Naive B cell (primary cell): Measurements from ENCODE around the gene SLC28A3. TPM values are rescaled to one million over a fixed set of nuclear protein-coding genes. Genes with fewer than 3 reads are reported as not detected.

Experiments
- ATAC-seq, 2 donors: fragments of 150-1000 bp; cut with Tn5 transposase; 2 replicates each; pipeline ENCODE4 v1.10.0; 2021; ENCODE audit warnings: low read depth in 2 of 2, mild to moderate bottlenecking in 2 of 2, moderate library complexity in 2 of 2
- DNase-seq: peaks from one replicate; pipeline ENCODE4 v3.0.0; 2022
- H3K27ac Mint-ChIP-seq, 6 donors: one replicate each; pipeline ENCODE4 v1.8.0; 2020 to 2022; ENCODE audit warnings: mild to moderate bottlenecking in 6 of 6, mixed read lengths in 6 of 6, moderate library complexity in 5 of 6, inconsistent platforms in 2 of 6
- H3K27me3 Mint-ChIP-seq, 3 donors: one replicate each; pipeline ENCODE4 v1.8.0; 2021 to 2022; ENCODE audit warnings: mixed read lengths in 3 of 3, mild to moderate bottlenecking in 1 of 3
- H3K36me3 Mint-ChIP-seq, 2 donors: one replicate each; pipeline ENCODE4 v1.8.0; 2020 to 2022; ENCODE audit warnings: mixed read lengths in 2 of 2, inconsistent platforms in 1 of 2, mild to moderate bottlenecking in 1 of 2
- H3K4me1 Mint-ChIP-seq, 3 donors: one replicate each; pipeline ENCODE4 v1.8.0; 2020 to 2022; ENCODE audit warnings: mixed read lengths in 3 of 3, inconsistent platforms in 1 of 3, mild to moderate bottlenecking in 1 of 3, moderate library complexity in 1 of 3
- H3K4me3 Mint-ChIP-seq, 8 donors: one replicate each; pipeline ENCODE4 v1.8.0; 2020 to 2022; ENCODE audit warnings: mild to moderate bottlenecking in 8 of 8, mixed read lengths in 8 of 8, moderate library complexity in 8 of 8, inconsistent platforms in 2 of 8
- H3K9me3 Mint-ChIP-seq, 7 donors: one replicate each; pipeline ENCODE4 v1.8.0; 2020 to 2022; ENCODE audit warnings: mixed read lengths in 7 of 7, mild to moderate bottlenecking in 5 of 7, inconsistent platforms in 2 of 7, moderate library complexity in 1 of 7
- polyA plus RNA-seq, 6 donors: library from polyadenylated mRNA; unstranded; fragments of 300-500 nt; fragmentation: Illumina TruSeq; gene quantifications; one replicate each; pipeline ENCODE4 v1.2.3, GENCODE V29; 2021; ENCODE audit warnings: low read depth in 6 of 6

The SLC28A3 gene
- polyA plus RNA-seq, 6 donors from 2014 or later: 0.05 to 0.08 TPM; not detected in 4

- H3K27me3 Mint-ChIP-seq: peaks cover 7 to 17% (median 7%) of the 10 kb centered on the region in 3 donors
- DNase-seq (no peak), ATAC-seq (no peak)
- no peaks in the 10 kb centered on the region for H3K4me1 Mint-ChIP-seq
- no peak overlapping the region for H3K4me3 Mint-ChIP-seq
- no peak overlapping the region for H3K27ac Mint-ChIP-seq
- H3K36me3 Mint-ChIP-seq: no peaks in the 10 kb centered on the region
- peaks cover 3 to 28% (median 11%) of the 10 kb centered on the region in 7 donors for H3K9me3 Mint-ChIP-seq
These were observed 9.3 kb downstream of the SLC28A3 start for GRCh38 chr9:84331119-84331809.

- H3K27me3 Mint-ChIP-seq: peaks cover 7 to 17% (median 8%) of the 10 kb centered on the region in 3 donors
- no peaks in the 10 kb centered on the region for H3K4me1 Mint-ChIP-seq
- H3K9me3 Mint-ChIP-seq: peaks cover 3 to 29% (median 11%) of the 10 kb centered on the region in 7 donors
- H3K36me3 Mint-ChIP-seq: no peaks in the 10 kb centered on the region
- H3K4me3 Mint-ChIP-seq: no peak overlapping the region
- ATAC-seq: no peak
- no peak overlapping the region for H3K27ac Mint-ChIP-seq
- DNase-seq: no peak
These were observed 10.3 kb downstream of the SLC28A3 start for GRCh38 chr9:84330246-84330645.

GRCh38 chr9:84327184-84327583, 13.4 kb downstream of the SLC28A3 start:
- H3K27me3 Mint-ChIP-seq: peaks cover 12 to 14% (median 12%) of the 10 kb centered on the region in 3 donors
- no peak overlapping the region for H3K27ac Mint-ChIP-seq
- H3K9me3 Mint-ChIP-seq: peaks cover 0 to 29% (median 11%) of the 10 kb centered on the region in 7 donors
- DNase-seq (no peak), ATAC-seq (no peak)
- no peaks in the 10 kb centered on the region for H3K4me1 Mint-ChIP-seq
- H3K36me3 Mint-ChIP-seq: no peaks in the 10 kb centered on the region
- H3K4me3 Mint-ChIP-seq: no peak overlapping the region

GRCh38 chr9:84325347-84325973, 15.1 kb downstream of the SLC28A3 start:
- no peak overlapping the region for H3K27ac Mint-ChIP-seq
- no peaks in the 10 kb centered on the region for H3K36me3 Mint-ChIP-seq
- DNase-seq: no peak
- peaks cover 0 to 29% (median 11%) of the 10 kb centered on the region in 7 donors for H3K9me3 Mint-ChIP-seq
- H3K4me1 Mint-ChIP-seq: peaks cover 0 to under 1% (median 0%) of the 10 kb centered on the region in 3 donors
- no peak overlapping the region for H3K4me3 Mint-ChIP-seq
- no peak for ATAC-seq
- H3K27me3 Mint-ChIP-seq: peaks cover 11 to 12% (median 12%) of the 10 kb centered on the region in 3 donors

GRCh38 chr9:84324811-84325210, 15.7 kb downstream of the SLC28A3 start:
- H3K27me3 Mint-ChIP-seq: peaks cover 7 to 15% (median 12%) of the 10 kb centered on the region in 3 donors
- ATAC-seq (no peak), DNase-seq (no peak)
- H3K4me1 Mint-ChIP-seq: peaks cover 0 to 3% (median 0%) of the 10 kb centered on the region in 3 donors
- H3K4me3 Mint-ChIP-seq: no peak overlapping the region
- H3K27ac Mint-ChIP-seq: no peak overlapping the region
- peaks cover 0 to 29% (median 11%) of the 10 kb centered on the region in 7 donors for H3K9me3 Mint-ChIP-seq
- no peaks in the 10 kb centered on the region for H3K36me3 Mint-ChIP-seq

GRCh38 chr9:84323858-84324257, 16.7 kb downstream of the SLC28A3 start:
- peaks cover 0 to 3% (median 0%) of the 10 kb centered on the region in 3 donors for H3K4me1 Mint-ChIP-seq
- H3K27me3 Mint-ChIP-seq: peaks cover 4 to 15% (median 9%) of the 10 kb centered on the region in 3 donors
- no peak overlapping the region for H3K27ac Mint-ChIP-seq
- H3K4me3 Mint-ChIP-seq: no peak overlapping the region
- H3K36me3 Mint-ChIP-seq: no peaks in the 10 kb centered on the region
- ATAC-seq (no peak), DNase-seq (no peak)
- peaks cover 0 to 24% (median 10%) of the 10 kb centered on the region in 7 donors for H3K9me3 Mint-ChIP-seq

- peaks cover 0 to 17% (median 5%) of the 10 kb centered on the region in 7 donors for H3K9me3 Mint-ChIP-seq
- no peak overlapping the region for H3K27ac Mint-ChIP-seq
- ATAC-seq (no peak), DNase-seq (no peak)
- peaks cover 0 to 15% (median 9%) of the 10 kb centered on the region in 3 donors for H3K27me3 Mint-ChIP-seq
- H3K4me1 Mint-ChIP-seq: peaks cover 0 to 3% (median 0%) of the 10 kb centered on the region in 3 donors
- no peaks in the 10 kb centered on the region for H3K36me3 Mint-ChIP-seq
- no peak overlapping the region for H3K4me3 Mint-ChIP-seq
These were observed 17.7 kb downstream of the SLC28A3 start for GRCh38 chr9:84322828-84323227.

GRCh38 chr9:84320231-84320630, 20.3 kb downstream of the SLC28A3 start:
- Mint-ChIP-seq H3K27me3 (peaks cover 0 to 15% (median 4%) of the 10 kb centered on the region in 3 donors), H3K27ac (no peak overlapping the region), H3K36me3 (no peaks in the 10 kb centered on the region), H3K4me1 (peaks cover 0 to 7% (median 2%) of the 10 kb centered on the region in 3 donors), H3K9me3 (no peaks in the 10 kb centered on the region), H3K4me3 (no peak overlapping the region)
- DNase-seq: no peak
- ATAC-seq: no peak

GRCh38 chr9:84319632-84320031, 20.9 kb downstream of the SLC28A3 start:
- Mint-ChIP-seq H3K9me3 (no peaks in the 10 kb centered on the region), H3K4me3 (no peak overlapping the region), H3K27ac (no peak overlapping the region), H3K27me3 (peaks cover 0 to 15% (median 4%) of the 10 kb centered on the region in 3 donors), H3K36me3 (no peaks in the 10 kb centered on the region), H3K4me1 (peaks cover 5 to 13% (median 8%) of the 10 kb centered on the region in 3 donors)
- DNase-seq (no peak), ATAC-seq (no peak)

- DNase-seq (no peak), ATAC-seq (no peak)
- H3K4me3 Mint-ChIP-seq: no peak overlapping the region
- peaks cover 7 to 13% (median 13%) of the 10 kb centered on the region in 3 donors for H3K4me1 Mint-ChIP-seq
- H3K27ac Mint-ChIP-seq: no peak overlapping the region
- peaks cover 0 to 13% (median 2%) of the 10 kb centered on the region in 3 donors for H3K27me3 Mint-ChIP-seq
- no peaks in the 10 kb centered on the region for H3K36me3 Mint-ChIP-seq
- H3K9me3 Mint-ChIP-seq: no peaks in the 10 kb centered on the region
These were observed 21.6 kb downstream of the SLC28A3 start for GRCh38 chr9:84318981-84319380.

GRCh38 chr9:84317563-84317962, 23.0 kb downstream of the SLC28A3 start:
- DNase-seq: no peak
- Mint-ChIP-seq H3K9me3 (no peaks in the 10 kb centered on the region), H3K4me1 (peaks cover 7 to 13% (median 13%) of the 10 kb centered on the region in 3 donors), H3K27ac (peak overlapping the region in 1 of 6 donors; percentile 61), H3K27me3 (peaks cover 0 to 9% (median 8%) of the 10 kb centered on the region in 3 donors), H3K36me3 (no peaks in the 10 kb centered on the region), H3K4me3 (no peak overlapping the region)
- no peak for ATAC-seq

GRCh38 chr9:84315278-84315877, 25.2 kb downstream of the SLC28A3 start:
- peak; percentile 45 to 49 for ATAC-seq

GRCh38 chr9:84314306-84314705, 26.3 kb downstream of the SLC28A3 start:
- H3K36me3 Mint-ChIP-seq: no peaks in the 10 kb centered on the region
- H3K4me1 Mint-ChIP-seq: peaks cover 7 to 13% (median 10%) of the 10 kb centered on the region in 3 donors
- peak overlapping the region in 1 of 6 donors; percentile 30 for H3K27ac Mint-ChIP-seq
- DNase-seq (no peak), ATAC-seq (no peak)
- no peak overlapping the region for H3K4me3 Mint-ChIP-seq
- peaks cover 0 to 9% (median 6%) of the 10 kb centered on the region in 3 donors for H3K27me3 Mint-ChIP-seq
- H3K9me3 Mint-ChIP-seq: no peaks in the 10 kb centered on the region

More at GRCh38 chr9:84315278-84315877, 25.2 kb downstream of the SLC28A3 start:
- Mint-ChIP-seq H3K4me3 (no peak overlapping the region), H3K9me3 (no peaks in the 10 kb centered on the region), H3K4me1 (peaks cover 7 to 13% (median 11%) of the 10 kb centered on the region in 3 donors), H3K27ac (peak overlapping the region in 1 of 6 donors; percentile 73), H3K36me3 (no peaks in the 10 kb centered on the region), H3K27me3 (peaks cover 0 to 9% (median 4%) of the 10 kb centered on the region in 3 donors)
- DNase-seq: peak; percentile 44
